H1 (cell line): Measurements from ENCODE around the gene ADGRF1. TPM values are rescaled to one million over a fixed set of nuclear protein-coding genes. Genes with fewer than 3 reads are reported as not detected.

Experiments used
- EGR1 ChIP-seq: IDR thresholded peaks from 2 replicates; pipeline ENCODE4 v1.6.1; 2011; ENCODE audit warnings: low read depth, low read length, borderline replicate concordance
- EZH2 ChIP-seq: fragments of 200-600 bp; sonication (generic); IDR thresholded peaks from 2 replicates; pipeline ENCODE4 v1.7.1; 2012; ENCODE audit warnings: low read depth, mild to moderate bottlenecking, moderate library complexity, low read length, inconsistent platforms; ENCODE audit not compliant: severe bottlenecking
- JUN ChIP-seq: IDR thresholded peaks from 2 replicates; pipeline ENCODE4 v1.6.1; 2011; ENCODE audit warnings: low read depth, mild to moderate bottlenecking, improper control_type of control experiment, low read length
- KDM4A ChIP-seq: IDR thresholded peaks from one replicate; pipeline ENCODE4 v1.7.1; 2012; ENCODE audit warnings: low read depth, mild to moderate bottlenecking, moderate library complexity, low read length, inconsistent platforms; ENCODE audit not compliant: severe bottlenecking
- MAFK ChIP-seq: IDR thresholded peaks from 2 replicates; pipeline ENCODE4 v1.6.1; 2012; ENCODE audit warnings: low read depth, mild to moderate bottlenecking, improper control_type of control experiment, low read length
- RXRA ChIP-seq: IDR thresholded peaks from 2 replicates; pipeline ENCODE4 v1.6.1; 2011; ENCODE audit warnings: low read depth, mild to moderate bottlenecking, low read length, moderate library complexity; ENCODE audit not compliant: insufficient read depth
- TBP ChIP-seq: IDR thresholded peaks from 2 replicates; pipeline ENCODE4 v1.6.1; 2011; ENCODE audit warnings: low read depth, low read length, improper control_type of control experiment
- polyA plus RNA-seq, 7 experiments: library from polyadenylated mRNA; depleted of rRNA in 3 of 7; stranded (reverse) in 5 of 7; unstranded in 2 of 7; fragments of >200 nt in 5 of 7; fragments of 200-250 nt in 2 of 7; gene quantifications; 1 replicate in 5 of 7; 2 replicates in 1 of 7; 4 replicates in 1 of 7; pipeline versions ENCODE4 v1.2.1 to v1.2.3, GENCODE V29; 2011 to 2013; ENCODE audit warnings: missing spikeins in 2 of 7, mixed read lengths in 2 of 7
- total RNA-seq: library from RNA; stranded (reverse); fragmentation: NEBNext Ultra II Directional; extraction: Animal tissue kit (Norgen Biotek cat#: 25700); gene quantifications from 2 replicates; pipeline ENCODE4 v1.2.1, GENCODE V29; 2021
- TF ChIP-seq, protein P1 (sequence below): IDR thresholded peaks from 2 replicates; pipeline ENCODE4 v1.6.1; 2011; ENCODE audit warnings: low read depth, mild to moderate bottlenecking, low read length; ENCODE audit not compliant: insufficient read depth
- TF ChIP-seq, protein P2 (sequence below), 3 experiments: IDR thresholded peaks; 1 replicate in 2 of 3; 2 replicates in 1 of 3; pipeline versions ENCODE4 v1.5.1 to v1.6.1; 2011; ENCODE audit warnings: low read length in 3 of 3, mild to moderate bottlenecking in 3 of 3, inconsistent platforms in 2 of 3, low read depth in 1 of 3, moderate library complexity in 1 of 3; ENCODE audit not compliant: insufficient read depth in 1 of 3; ENCODE audit errors: control extremely low read depth in 1 of 3

Gene ADGRF1
- total and polyA plus RNA-seq, 2 of the 8 experiments (the other 6 are each of a cell fraction or from before 2014, with no cell fraction given) = not detected

DNA sequence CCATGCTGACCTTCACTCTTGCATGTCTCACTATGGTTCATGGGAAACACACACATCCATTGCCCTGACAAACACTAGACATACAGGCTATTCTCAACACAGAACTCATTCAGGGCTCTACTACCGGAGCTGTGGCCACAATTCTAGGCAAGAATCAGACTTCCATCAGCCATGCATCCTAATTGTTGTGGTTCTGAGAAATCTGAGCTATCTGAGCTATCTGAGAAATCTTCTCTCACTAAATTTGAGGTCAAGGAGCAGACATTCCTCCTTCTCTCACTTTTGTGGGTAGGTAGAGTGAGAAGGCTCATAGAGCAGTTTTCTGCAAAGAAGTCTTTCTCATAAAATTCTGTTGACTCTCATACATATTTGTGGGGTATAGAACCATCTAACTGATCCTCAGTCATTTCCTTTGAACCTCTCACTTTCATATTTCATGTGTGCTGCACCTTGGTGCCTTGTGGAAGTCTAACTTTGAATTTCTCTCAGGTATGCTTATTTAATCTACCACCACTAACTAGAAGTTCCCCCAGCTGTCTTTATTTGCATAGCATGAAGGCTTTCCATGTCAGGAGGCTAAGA lies 43.6 kb downstream of the ADGRF1 start (continued):
- TF ChIP-seq, protein P1, sequence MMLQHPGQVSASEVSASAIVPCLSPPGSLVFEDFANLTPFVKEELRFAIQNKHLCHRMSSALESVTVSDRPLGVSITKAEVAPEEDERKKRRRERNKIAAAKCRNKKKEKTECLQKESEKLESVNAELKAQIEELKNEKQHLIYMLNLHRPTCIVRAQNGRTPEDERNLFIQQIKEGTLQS = no peak
- TF ChIP-seq KDM4A = no peak
- no peak for TF ChIP-seq MAFK
- TF ChIP-seq TBP = no peak
- TF ChIP-seq, protein P2, sequence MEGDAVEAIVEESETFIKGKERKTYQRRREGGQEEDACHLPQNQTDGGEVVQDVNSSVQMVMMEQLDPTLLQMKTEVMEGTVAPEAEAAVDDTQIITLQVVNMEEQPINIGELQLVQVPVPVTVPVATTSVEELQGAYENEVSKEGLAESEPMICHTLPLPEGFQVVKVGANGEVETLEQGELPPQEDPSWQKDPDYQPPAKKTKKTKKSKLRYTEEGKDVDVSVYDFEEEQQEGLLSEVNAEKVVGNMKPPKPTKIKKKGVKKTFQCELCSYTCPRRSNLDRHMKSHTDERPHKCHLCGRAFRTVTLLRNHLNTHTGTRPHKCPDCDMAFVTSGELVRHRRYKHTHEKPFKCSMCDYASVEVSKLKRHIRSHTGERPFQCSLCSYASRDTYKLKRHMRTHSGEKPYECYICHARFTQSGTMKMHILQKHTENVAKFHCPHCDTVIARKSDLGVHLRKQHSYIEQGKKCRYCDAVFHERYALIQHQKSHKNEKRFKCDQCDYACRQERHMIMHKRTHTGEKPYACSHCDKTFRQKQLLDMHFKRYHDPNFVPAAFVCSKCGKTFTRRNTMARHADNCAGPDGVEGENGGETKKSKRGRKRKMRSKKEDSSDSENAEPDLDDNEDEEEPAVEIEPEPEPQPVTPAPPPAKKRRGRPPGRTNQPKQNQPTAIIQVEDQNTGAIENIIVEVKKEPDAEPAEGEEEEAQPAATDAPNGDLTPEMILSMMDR (IDR thresholded peaks at IDR 0.05; ENCODE audit: control extremely low read depth in 1 of 3, insufficient read depth in 1 of 3, low read depth in 1 of 3, low read length in 3 of 3) = no peak
- no peak for TF ChIP-seq EZH2
- TF ChIP-seq RXRA = no peak
- TF ChIP-seq JUN = no peak
- no peak for TF ChIP-seq EGR1
- TF ChIP-seq, all 59 proteins: peak for 0
